Thymus (tissue), 11 donors: ENCODE data around the gene ZNF385B. TPM values are rescaled to one million over a fixed set of nuclear protein-coding genes. Genes with fewer than 3 reads are reported as not detected.

Experiments
- DNase-seq, 9 donors: peaks; one replicate each; pipeline ENCODE4 v3.0.0-alpha.2; 2013; ENCODE audit warnings: low spot score in 9 of 9, low read depth in 6 of 9, missing footprints in 1 of 9
- H3K27ac ChIP-seq, 2 donors: one replicate each; pipeline ENCODE4 v1.5.1; 2013; ENCODE audit warnings: control low read depth in 1 of 2, low read depth in 1 of 2, low read length in 1 of 2, mild to moderate bottlenecking in 1 of 2, moderate library complexity in 1 of 2
- H3K27me3 ChIP-seq, 2 donors: one replicate each; pipeline ENCODE4 v1.5.1; 2013; ENCODE audit warnings: low read length in 1 of 2; ENCODE audit not compliant: control insufficient read depth in 2 of 2, insufficient read depth in 1 of 2
- H3K36me3 ChIP-seq, 2 donors: one replicate each; pipeline ENCODE4 v1.5.1; 2013; ENCODE audit warnings: low read length in 1 of 2, mild to moderate bottlenecking in 1 of 2, moderate library complexity in 1 of 2; ENCODE audit not compliant: control insufficient read depth in 2 of 2, insufficient read depth in 2 of 2
- H3K4me1 ChIP-seq, 2 donors: one replicate each; pipeline ENCODE4 v1.5.1; 2013; ENCODE audit warnings: low read length in 2 of 2; ENCODE audit not compliant: control insufficient read depth in 2 of 2, insufficient read depth in 2 of 2
- H3K4me3 ChIP-seq, 2 donors: one replicate each; pipeline ENCODE4 v1.5.1; 2013; ENCODE audit warnings: low read length in 2 of 2, control low read depth in 1 of 2, mild to moderate bottlenecking in 1 of 2
- H3K9me3 ChIP-seq, 2 donors: one replicate each; pipeline ENCODE4 v1.5.1; 2013; ENCODE audit warnings: low read length in 1 of 2, mild to moderate bottlenecking in 1 of 2; ENCODE audit not compliant: control insufficient read depth in 2 of 2, insufficient read depth in 1 of 2
- WGBS: extraction: QIAGEN DNeasy Blood & Tissue Kit; methylation state at CpG from one replicate; pipeline ENCODE4 v1.1.7; 2013; 5-methylcytosine and 5-hydroxymethylcytosine counted together
- polyA plus RNA-seq: library from polyadenylated mRNA; stranded (reverse); fragments of 200-250 nt; gene quantifications from one replicate; pipeline ENCODE4 v1.2.3, GENCODE V29; 2013
- total RNA-seq: library from RNA; stranded (reverse); fragments of 120-200 nt; gene quantifications from one replicate; pipeline ENCODE4 v1.2.4, GENCODE V29; 2013
- donor health status: healthy.

Gene ZNF385B
- total and polyA plus RNA-seq, 2 donors, result 0.14 to 2.0 TPM

GRCh38 chr2:179511105-179511789, 350.2 kb downstream of the ZNF385B start:
- Histone ChIP-seq H3K36me3 (no peaks in the 10 kb centered on the region), H3K27me3 (no peaks in the 10 kb centered on the region), H3K4me1 (no peaks in the 10 kb centered on the region), H3K9me3 (no peaks in the 10 kb centered on the region), H3K27ac (no peak overlapping the region), H3K4me3 (no peak overlapping the region)
- WGBS, result 68% methylated on average over 4 of the region's 4 CpGs
- DNase-seq, result no peak

GRCh38 chr2:179495315-179495714, 366.1 kb downstream of the ZNF385B start:
- H3K4me1 ChIP-seq, result no peaks in the 10 kb centered on the region
- WGBS, result 93% methylated on average over 4 of the region's 4 CpGs
- no peak for DNase-seq
- no peaks in the 10 kb centered on the region for H3K27me3 ChIP-seq
- H3K9me3 ChIP-seq, result no peaks in the 10 kb centered on the region
- H3K4me3 ChIP-seq, result no peak overlapping the region
- no peak overlapping the region for H3K27ac ChIP-seq
- no peaks in the 10 kb centered on the region for H3K36me3 ChIP-seq

- Histone ChIP-seq H3K4me3 (no peak overlapping the region), H3K27ac (no peak overlapping the region), H3K4me1 (no peaks in the 10 kb centered on the region), H3K9me3 (no peaks in the 10 kb centered on the region), H3K36me3 (no peaks in the 10 kb centered on the region), H3K27me3 (no peaks in the 10 kb centered on the region)
- DNase-seq, result no peak
- 86% methylated on average over 2 of the region's 2 CpGs for WGBS
Measured at GRCh38 chr2:179488563-179488962, 372.8 kb downstream of the ZNF385B start.

- Histone ChIP-seq H3K27ac (no peak overlapping the region), H3K4me1 (no peaks in the 10 kb centered on the region), H3K36me3 (no peaks in the 10 kb centered on the region), H3K9me3 (no peaks in the 10 kb centered on the region), H3K27me3 (no peaks in the 10 kb centered on the region), H3K4me3 (no peak overlapping the region)
- 68% methylated on average over 5 of the region's 5 CpGs for WGBS
- DNase-seq, result no peak
Measured at GRCh38 chr2:179487010-179487731, 374.2 kb downstream of the ZNF385B start.

- WGBS, result 91% methylated on average over 6 of the region's 6 CpGs
- Histone ChIP-seq H3K4me3 (no peak overlapping the region), H3K27ac (no peak overlapping the region), H3K4me1 (no peaks in the 10 kb centered on the region), H3K27me3 (no peaks in the 10 kb centered on the region), H3K9me3 (no peaks in the 10 kb centered on the region), H3K36me3 (no peaks in the 10 kb centered on the region)
- no peak for DNase-seq
Measured at GRCh38 chr2:179483131-179483530, 378.3 kb downstream of the ZNF385B start.

GRCh38 chr2:179479947-179480346, 381.5 kb downstream of the ZNF385B start:
- WGBS, result 79% methylated on average over 3 of the region's 3 CpGs
- Histone ChIP-seq H3K4me3 (no peak overlapping the region), H3K27me3 (no peaks in the 10 kb centered on the region), H3K9me3 (no peaks in the 10 kb centered on the region), H3K27ac (no peak overlapping the region), H3K36me3 (no peaks in the 10 kb centered on the region), H3K4me1 (no peaks in the 10 kb centered on the region)
- no peak for DNase-seq

GRCh38 chr2:179478771-179479170, 382.6 kb downstream of the ZNF385B start:
- Histone ChIP-seq H3K27ac (no peak overlapping the region), H3K4me1 (no peaks in the 10 kb centered on the region), H3K4me3 (no peak overlapping the region), H3K27me3 (no peaks in the 10 kb centered on the region), H3K9me3 (no peaks in the 10 kb centered on the region), H3K36me3 (no peaks in the 10 kb centered on the region)
- no peak for DNase-seq

- Histone ChIP-seq H3K9me3 (no peaks in the 10 kb centered on the region), H3K27me3 (no peaks in the 10 kb centered on the region), H3K27ac (no peak overlapping the region), H3K4me1 (no peaks in the 10 kb centered on the region), H3K4me3 (no peak overlapping the region), H3K36me3 (no peaks in the 10 kb centered on the region)
- 65% methylated on average over 2 of the region's 2 CpGs for WGBS
- DNase-seq, result no peak
Measured at GRCh38 chr2:179470992-179471391, 390.4 kb downstream of the ZNF385B start.

GRCh38 chr2:179470089-179470488, 391.3 kb downstream of the ZNF385B start:
- Histone ChIP-seq H3K27me3 (no peaks in the 10 kb centered on the region), H3K4me3 (no peak overlapping the region), H3K4me1 (no peaks in the 10 kb centered on the region), H3K9me3 (no peaks in the 10 kb centered on the region), H3K27ac (no peak overlapping the region), H3K36me3 (no peaks in the 10 kb centered on the region)
- 77% methylated on average over 3 of the region's 3 CpGs for WGBS
- no peak for DNase-seq
